Stimulated activated CD8-positive, alpha-beta memory T cell treated with anti-CD3 and anti-CD28 coated beads, Interleukin-15, amount 100 ng/mL, for 4 hours (primary cell): ENCODE measurements around the gene CISTR.
A peak's percentile ranks its signal among the peaks of the same experiment; 100 is the strongest.

Experiments used
- DNase-seq, 2 donors: peaks; one replicate each; pipeline ENCODE4 v3.0.0-alpha.2; 2020; ENCODE audit warnings: low read depth in 2 of 2

The CISTR gene

DNA sequence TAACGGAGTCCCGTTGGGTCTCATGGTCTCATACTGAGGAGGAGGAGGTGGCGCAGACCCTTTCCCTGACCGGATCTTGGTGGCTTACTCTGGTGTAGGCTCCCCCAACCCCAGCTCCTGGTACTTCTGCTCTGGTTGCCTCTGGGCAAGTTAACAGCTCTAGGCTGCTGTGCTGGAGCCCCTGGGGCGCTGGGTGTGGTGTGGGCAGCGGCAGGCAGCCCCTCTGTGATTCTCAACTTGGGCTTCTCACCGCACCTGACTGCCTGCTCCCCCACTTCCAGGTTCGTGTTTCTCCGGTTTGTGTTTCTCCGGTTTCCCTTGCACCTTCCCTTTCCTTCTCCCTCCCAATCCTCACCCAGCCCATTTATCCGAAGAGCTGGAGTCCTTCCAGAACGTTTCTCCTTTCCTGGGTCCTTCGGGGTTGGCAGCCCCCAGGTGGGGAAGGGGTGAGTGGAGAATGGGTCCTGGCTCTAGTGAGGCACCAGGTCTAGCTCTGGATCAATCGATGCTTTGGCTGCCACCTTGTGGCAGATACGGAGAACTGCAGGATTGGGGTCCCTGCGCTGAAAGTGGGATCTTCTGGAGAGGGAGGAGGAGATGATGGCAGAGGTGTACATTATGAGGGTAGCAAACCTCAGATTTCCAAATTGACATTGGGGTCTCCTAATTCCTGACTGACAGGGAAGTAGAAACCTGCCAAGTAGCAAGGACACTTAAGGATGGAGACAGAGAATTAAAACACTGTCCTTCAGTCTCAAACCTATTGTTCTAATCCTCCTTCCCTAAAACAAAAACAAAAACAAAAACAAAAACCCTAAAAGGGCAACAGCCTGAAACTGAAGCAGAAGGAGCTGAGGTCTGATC lies 8.3 kb downstream of the CISTR start:
- peak in 1 of 2 donors; percentile 38 for DNase-seq

DNA sequence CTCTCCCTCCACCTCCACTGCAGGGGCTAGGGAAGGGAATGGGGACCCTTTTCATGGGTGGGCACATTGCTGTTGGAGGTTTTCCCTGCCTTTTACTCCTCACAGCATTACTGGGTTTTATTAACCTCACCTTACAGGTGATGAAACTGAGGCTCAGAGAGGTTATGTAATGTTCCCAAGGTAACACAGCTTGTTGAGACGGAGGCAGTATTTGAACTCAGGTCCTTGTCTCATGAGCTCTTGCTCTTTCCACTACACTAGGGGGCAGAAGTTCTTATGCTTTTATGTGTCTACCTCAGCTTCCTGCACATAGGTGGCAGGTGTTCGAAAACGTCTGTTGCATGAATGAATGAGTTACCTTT lies 11.7 kb downstream of the CISTR start:
- DNase-seq, result no peak

DNA sequence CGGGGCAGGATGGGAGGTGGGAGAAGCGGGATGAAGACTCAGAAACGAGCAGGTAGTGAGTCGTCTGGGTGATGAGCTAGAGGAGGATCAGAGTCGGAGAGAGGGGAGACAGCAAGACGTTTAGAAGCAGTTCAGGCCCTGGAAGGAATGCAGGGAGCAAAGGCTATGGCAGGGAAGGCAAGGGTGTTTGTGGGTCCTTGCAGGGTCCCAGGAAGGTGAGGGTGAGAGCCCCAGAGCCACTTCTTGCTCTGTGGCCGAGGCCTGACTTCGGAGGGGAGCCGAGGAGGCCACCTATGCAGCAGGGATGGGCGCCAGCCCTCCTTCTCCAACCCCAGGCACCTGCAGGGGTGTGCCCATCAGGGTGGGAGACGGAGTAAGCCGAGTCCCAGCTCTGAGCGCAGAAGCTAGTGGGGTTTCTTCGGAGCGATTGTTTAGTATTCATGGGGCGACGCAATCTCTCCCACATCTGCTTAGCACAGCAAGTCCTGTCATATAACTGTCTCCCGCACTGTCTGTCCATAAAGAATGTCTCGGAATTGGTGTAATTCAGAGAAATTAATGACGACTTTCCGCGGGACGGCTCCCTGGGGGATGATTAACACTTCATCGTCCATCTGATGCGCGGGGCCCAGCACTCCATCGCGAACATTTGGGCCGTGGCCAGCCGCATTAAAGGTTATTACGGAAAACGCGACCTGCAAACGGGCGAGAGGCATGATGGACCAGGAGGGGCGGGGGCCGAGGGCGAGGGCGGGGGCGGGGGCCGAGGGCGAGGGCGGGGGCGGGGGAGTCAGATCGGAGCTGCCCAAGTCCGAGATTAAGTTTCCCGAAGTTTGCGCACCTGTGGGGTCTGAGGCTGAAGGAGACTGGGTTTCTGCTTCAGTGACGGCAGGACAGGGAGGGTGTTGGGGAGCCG lies 12.3 kb downstream of the CISTR start:
- DNase-seq, result no peak

DNA sequence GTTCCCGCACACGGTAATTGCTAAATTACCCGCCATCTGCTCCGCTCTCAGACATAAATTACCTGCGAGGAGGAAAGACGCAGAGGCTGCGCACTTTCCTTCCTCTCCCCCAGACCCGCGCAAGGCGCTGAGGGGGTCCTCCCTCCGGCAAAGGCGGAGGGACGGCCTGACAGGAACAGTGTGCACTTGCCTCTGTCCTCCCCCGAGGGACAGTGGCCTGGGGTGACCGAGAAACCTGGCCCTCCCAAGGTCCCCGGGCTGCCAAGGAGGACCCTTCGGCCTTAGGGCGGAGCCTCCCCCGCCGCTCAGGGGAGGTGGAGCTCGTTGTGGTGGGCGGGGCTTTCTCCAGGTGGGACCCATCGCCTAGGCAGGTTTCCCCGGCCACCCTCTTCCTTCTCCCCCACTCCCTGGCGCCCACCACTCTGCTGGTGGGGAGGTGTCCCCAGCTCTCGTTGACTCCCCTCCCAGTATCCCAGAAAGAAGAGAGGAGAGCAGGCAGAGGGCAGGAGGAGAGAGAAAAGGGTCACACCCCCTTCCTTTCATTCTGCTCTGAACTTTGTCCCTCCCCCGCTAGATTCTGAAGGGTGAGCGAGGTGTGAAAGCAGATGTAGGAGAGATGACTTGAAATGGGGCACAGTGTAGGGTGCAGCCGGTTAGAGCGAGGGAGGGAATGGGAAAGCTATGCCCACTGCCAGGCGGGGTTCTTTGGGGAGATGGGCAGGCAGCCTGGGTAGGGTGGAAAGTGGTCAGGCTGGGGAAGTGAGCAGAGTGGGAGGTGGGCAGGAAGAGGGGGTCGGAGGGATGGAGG lies 13.2 kb downstream of the CISTR start:
- DNase-seq, result no peak

DNA sequence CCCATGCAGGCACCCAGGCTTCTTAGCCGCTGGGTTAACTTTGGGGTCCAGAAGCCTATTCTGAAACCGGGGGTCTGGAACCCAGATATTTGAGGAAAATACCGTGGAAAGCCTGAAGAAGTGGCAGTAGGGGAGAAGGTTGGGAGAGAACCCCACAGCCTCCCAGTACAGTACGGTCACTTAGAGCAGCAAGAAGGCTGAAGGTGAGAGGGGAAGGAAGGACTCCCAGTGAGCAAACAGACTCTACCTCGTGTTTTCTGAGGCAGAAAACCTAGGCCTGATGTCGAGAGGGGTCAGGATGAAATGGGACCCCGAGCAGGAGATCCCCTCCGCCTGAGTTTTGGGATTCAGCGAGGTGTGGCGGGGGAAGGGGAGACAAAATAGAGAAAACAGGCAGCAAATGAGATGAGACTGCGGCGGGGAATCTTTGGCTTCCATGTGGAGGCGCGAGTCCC lies 13.8 kb downstream of the CISTR start:
- no peak for DNase-seq

DNA sequence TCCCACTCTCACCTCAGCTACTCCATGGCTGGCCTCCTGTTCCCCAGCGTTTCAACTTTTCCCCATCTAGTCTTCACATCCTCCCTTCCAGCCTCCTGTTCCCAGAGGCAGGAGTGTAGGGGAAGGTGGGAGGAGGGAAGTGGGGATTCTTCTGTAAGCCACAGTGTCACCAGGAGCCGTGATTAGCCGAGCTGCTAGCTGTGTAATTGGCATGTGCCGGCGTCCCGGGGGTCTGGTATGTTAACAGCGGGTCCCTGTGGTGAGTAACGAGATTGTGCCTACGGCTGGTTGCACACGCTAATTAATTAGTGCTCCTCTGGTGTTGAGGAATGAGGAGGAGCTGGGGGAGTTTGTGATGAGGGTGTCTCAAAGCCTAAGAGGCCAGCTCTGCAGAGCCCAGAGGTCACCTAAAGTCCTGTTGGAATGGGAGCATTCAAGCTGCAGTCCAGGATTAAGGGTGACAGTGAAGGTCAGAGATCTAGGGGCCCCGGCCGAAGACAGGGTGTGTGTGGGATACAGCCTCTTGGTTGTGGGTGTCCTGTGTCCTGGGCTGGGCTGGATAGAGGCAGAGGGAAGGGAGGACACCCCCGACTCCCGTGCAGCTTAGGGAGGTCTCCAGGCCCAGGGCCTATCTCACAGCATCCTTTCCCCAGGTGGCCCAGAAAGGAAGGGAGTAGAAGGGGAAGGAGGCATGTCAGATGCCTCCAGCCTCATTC lies 14.5 kb downstream of the CISTR start:
- DNase-seq, result no peak

DNA sequence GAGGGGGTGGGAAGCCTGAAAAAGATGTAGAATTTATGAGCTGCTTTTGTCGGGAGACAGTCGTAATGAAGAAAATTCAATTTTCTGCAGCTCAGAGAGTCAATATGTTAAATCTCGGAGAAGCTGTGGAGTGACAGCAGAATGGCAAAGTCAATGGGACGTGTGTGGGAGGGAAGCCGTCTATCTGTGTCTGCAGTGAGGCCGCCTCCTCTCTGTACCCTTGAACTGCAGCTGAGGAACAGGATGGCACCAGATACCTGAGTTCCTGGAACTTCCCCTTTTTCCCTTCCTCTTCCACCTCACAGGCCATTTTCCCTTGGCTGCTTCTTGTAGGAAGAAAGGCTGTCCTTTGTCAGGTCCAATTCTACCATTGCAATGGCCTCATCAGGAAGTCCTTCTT lies 15.2 kb downstream of the CISTR start:
- DNase-seq, result no peak

DNA sequence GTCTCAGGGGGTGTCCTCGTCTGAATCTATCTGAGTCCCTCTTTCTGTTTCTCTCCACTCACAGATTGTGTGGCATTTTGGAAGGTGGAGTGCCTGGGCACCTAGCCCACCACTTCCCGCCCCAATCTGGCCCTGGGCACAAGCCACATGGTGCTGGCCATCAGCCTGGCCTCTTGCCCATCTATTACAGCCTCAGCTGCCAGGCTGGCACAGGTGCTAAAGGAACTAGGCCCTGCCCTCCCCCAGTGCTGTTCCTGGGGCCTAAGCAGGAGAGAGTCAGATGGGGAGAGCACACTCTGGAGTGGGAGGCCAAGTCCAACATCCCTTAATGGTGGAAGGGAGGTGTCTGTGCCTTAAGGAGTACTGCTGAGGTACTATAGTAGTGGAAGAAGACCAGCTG lies 16.2 kb downstream of the CISTR start:
- no peak for DNase-seq

DNA sequence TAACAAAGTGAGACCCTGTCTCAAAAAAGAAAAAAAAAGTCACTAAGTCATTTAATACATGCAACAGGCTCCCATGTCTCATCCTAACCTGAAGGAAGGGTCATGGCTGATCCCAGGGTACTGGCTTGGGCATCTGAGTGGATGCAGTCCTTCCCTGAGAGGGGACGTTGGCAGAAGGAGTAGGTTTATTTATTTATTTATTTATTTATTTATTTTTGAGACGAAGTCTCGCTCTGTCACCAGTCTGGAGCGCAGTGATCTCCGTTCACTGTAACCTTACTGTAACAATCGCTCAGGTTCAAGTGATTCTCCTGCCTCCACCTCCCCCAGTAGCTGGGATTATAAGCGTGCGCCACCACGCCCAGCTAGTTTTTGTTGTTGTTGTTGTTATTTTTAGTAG lies 17.4 kb downstream of the CISTR start:
- DNase-seq, result no peak

DNA sequence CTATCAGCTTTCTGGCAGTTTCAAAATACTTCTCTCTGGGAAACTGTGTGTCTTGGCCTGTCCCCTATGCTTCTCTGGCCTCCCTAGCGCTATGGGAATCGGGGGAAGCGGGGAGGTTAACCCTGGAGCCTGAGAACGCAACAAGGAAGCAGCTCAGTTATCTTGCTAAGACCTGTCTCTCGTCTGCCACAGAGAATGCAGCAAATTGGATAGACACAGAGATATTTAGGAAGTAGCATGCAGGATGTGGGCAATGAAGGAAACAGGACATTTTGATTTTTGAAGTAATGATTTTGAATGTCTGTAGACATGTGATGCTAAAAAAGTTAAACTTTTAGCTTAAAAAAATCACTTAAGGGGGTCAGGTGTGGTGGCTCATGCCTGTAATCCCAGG lies 18.0 kb downstream of the CISTR start:
- DNase-seq, result no peak

DNA sequence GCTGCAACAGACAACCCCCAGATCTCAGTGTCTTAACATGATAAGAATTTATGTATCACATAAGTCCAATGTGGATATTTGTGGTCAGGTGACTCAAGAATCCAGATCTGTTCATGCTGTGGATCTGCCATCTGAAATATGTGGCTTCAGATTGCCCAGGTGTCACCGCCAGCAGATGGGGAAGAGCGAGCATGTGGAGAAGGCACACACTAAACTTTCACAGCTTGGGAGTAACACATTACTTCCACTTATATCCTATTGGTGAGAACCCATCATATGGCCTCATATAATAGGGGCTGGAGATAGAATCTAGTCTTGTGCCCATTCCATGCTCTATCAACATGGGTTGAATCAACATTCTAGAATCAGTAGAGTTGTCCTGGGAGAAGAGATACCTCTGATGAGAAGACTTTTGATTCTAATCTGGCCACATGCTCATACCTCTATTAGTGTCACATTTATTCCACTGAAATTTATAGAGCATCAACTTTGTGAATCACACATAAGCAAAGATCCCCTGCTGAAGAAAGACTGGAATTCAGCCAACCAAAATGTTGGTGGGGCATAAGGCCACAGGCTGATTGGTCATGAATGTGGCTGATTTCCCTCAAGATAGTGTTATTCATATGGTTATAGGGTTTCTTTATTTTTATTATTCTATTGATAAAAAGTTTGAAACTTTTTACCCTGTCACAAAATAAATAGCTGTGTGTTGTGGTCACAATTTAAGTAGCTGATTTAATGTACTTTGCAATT lies 18.6 kb downstream of the CISTR start:
- DNase-seq, result no peak

DNA sequence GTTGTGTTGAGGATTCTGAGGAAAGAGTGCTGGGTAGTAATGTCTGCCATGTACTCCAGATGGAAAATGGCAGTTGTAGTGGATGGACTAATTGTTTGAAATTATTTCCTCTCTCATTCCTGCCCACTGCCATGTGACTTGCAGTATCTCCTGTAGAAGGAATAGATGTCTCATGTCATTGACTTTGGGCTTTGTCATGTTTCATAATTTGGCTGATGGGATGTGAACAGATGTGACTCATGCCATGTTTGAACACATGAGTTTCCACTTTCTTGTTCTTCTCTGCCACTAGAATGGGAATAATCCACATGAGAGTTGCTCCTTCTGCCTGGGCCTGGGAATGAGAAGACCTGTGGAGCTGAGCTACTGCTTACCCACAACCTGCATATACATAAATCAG lies 22.1 kb downstream of the CISTR start:
- no peak for DNase-seq

DNA sequence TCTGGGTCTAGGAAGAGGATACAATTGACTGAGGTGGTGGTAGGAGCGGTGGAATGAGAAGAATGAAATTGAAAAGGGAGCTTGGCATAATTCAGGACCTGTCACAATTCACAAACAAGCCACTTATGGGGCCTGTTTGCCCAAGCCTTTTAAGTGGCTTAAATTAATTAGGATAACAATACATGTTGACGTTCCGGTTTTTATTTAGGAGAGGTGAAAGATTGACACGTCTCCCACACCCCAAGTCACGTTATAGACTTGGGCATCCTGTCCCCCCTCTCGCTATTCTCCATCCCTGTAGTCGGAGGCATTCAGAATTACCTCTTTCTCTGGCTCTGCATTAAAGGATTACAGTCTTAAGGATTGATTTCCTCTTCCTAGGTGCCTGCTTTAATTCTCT lies 23.6 kb downstream of the CISTR start:
- no peak for DNase-seq

DNA sequence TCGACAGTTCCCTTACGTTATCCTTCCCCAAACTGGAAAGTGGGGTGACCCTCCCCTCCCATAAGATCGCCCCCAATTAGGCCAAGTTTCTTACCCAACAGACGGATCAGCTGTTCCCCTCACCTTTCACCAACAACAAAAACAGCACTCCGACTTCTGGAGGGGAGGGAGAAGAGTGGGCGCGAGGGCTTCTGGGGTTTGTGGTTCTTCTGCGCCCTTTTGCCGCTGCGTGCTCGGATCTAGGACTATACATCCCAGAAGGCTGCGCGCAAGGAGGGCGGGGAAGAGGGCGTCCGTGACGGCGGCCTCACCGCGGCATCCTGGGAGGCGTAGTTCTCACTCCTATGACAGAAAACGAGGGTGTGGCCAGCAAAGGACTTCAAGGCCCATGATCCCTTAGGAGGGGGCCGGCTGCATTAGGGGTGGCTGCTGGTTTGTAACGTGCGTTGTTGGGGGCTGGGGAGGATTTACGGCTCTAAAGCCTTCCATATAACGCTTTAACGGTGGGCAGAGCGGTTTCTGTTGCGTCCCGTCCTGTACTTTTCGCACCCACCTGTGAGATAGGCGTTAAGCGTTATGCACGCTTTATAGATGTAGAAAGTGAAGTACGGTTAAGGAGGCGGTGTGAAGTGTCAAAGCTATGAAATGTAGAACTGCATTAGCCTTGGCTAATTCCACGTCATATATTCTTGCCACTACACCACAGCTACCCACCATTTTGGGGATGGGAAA lies 24.3 kb downstream of the CISTR start, which contains the start of gene CALCOCO1:
Gene CALCOCO1, minus strand, starts transcription at position 143 of the 732 bp plus-strand sequence. CDS start 2,210 bp downstream, outside the sequence.
- peak; percentile 94 to 96 for DNase-seq

DNA sequence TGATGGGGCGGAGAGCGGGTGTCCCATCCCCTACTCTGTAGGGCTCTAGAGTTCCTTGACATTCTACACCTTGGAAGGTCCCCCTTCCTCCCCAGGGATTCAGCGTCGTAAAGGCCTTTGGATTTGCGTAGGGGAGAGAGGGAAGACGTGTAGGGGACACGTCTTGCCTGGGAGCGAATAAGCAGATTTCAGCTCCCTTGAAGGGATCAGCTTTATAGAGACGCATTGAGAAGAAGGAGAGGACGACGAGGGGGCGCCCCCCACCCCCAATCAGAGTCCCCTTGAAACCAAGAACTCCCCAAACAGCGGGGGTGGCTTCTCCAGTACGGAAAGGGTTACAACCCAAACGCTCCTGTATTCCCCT lies 24.9 kb downstream of the CISTR start:
- DNase-seq, result no peak

DNA sequence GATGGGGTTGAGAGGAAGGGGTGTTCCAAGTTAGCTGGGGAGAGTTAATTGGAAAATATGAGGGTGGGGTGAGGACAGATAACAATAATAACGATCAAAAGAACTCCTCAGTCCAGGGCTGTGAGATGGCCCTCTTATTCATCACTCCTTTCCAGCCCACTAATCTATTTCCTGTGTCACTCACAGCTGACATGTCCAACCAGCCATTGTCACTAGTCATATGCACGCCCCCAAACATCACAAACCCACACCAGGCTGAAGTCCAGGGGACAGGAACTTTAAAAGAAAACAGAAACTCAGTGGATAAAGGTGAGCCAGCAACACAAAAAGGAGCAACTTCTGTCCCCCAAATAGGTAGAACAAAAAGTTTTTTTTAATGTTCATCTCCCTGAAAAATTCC lies 25.4 kb downstream of the CISTR start:
- DNase-seq, result no peak

DNA sequence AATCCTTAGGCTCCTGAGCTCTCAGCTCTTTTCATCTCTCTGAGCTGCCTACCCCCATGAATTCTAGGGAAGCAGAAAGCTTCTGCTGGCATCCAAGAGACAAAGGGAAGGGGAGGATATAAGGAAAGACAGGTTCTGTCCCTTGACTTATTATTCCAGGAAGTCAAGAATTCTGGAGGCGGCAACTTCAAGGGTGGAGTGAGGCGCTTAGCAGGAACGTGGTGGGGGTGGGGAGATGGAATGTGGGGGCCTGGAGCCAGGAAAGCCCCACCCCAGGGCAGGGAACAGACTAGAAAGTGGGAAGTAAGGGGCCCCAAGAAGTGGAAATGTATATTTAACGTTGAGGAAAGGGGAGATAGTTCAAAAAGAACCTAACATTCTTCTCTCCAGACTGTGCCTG lies 26.0 kb downstream of the CISTR start:
- no peak for DNase-seq

DNA sequence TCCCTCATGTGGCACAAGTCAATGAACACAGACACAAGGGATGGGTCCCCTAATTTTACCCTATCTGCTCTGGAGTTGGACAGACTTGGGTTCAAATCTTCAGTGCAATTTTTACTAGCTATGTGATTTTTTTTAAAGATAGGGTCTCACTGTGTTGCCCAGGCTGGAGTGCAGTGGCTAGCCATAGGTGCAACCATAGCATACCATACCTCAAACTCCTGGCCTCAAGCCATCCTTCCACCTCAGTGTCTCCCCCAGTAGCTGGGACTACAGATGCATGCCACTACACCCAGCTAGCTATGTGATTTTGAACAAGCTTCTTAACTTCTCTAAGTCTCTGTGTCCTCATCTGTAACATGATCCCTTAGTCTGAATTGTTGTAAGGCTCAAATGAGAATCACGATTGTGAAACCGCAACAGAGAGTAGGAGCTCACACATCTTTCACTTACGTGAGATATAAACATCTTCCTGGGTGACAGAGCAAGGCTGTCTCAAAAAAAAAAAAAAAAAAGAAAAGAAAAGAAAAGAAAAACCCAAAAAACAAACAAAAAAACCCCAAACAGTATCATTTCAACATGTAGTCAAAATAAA lies 29.2 kb downstream of the CISTR start:
- DNase-seq, result no peak

DNA sequence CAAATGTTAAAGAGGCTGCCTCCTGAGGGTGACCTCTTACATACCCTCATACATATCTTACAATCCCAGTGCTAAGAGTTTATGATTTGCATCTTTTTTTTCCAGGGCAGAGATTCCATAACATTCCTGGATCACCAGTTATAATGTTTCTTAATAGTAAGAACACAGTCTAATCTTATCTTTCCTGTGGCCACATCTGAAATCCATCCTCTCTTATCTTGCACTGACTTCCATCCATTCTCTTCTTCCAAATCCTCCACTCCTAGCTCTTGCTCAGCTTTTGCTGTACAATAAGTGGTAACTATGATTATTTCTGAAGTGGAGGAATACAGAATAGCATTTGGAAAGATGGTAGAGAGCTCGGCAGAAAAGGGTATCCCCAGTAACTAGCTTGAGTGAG lies 30.8 kb downstream of the CISTR start:
- no peak for DNase-seq
